SIG-M5 (cell line): ENCODE measurements around the gene RASA4B.
"Not testable (repeated sequence)": the region's sequence is repeated elsewhere in the genome, so short reads cannot be mapped to it uniquely, and the experiment has no call there.

Experiments
- DNase-seq: peaks from one replicate; lab custom pipeline; 2025; lab: John Stamatoyannopoulos, UW

Gene RASA4B

DNA sequence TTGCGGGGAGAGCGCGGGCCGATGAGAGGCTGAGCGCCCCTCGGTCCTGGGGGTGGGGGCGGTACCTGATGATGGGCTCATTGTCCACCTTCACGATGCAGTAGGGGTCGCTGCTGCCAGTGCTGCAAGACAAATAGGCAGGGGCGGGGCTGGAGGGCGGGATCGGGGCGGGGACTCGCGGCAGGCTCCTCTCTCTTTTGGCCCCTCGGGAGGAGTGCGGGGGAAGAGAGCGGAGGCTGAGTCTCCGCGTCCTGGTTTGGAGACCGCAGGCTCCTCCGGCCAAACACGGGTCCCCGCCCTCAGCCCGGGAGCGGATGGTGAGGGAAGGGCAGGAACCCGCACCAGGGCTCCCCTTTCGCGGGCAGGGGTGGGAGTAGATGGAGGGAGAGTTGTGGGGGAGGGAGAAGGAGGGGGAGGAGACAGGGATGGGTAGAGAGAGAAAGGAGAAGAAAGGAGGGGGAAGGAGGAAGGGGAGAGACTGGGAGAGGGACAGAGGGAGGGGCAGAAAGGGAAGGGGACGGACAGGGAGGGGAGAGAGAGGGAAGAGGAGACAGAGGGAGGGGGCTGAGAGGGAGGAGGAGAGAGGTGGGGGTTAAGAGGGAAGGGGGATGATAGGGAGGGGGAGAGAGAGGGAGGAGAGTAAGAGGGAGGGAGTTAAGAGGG is 5.6 kb downstream of the RASA4B start:
- DNase-seq: not testable (repeated sequence)

DNA sequence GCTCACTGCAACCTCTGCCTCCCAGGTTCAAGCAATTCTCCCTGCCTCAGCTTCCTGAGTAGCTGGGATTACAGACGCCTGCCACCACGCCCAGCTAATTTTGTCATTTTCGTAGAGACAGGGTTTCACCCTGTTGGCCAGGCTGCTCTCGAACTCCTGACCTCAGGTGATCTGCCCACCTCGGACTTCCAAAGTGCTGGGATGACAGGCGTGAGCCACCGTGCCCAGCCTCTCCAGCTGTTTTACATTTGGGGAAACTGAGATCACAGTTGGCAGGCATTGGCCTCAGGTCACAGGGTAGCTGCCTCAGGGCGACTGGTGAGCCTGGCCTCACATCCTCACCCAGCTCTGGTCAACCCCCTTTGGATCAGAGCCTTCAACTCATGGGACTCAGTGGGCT is 7.0 kb downstream of the RASA4B start:
- DNase-seq: not testable (repeated sequence)

GRCh38 chr7:102507410-102508088 is 10.0 kb downstream of the RASA4B start:
- not testable (repeated sequence) for DNase-seq

DNA sequence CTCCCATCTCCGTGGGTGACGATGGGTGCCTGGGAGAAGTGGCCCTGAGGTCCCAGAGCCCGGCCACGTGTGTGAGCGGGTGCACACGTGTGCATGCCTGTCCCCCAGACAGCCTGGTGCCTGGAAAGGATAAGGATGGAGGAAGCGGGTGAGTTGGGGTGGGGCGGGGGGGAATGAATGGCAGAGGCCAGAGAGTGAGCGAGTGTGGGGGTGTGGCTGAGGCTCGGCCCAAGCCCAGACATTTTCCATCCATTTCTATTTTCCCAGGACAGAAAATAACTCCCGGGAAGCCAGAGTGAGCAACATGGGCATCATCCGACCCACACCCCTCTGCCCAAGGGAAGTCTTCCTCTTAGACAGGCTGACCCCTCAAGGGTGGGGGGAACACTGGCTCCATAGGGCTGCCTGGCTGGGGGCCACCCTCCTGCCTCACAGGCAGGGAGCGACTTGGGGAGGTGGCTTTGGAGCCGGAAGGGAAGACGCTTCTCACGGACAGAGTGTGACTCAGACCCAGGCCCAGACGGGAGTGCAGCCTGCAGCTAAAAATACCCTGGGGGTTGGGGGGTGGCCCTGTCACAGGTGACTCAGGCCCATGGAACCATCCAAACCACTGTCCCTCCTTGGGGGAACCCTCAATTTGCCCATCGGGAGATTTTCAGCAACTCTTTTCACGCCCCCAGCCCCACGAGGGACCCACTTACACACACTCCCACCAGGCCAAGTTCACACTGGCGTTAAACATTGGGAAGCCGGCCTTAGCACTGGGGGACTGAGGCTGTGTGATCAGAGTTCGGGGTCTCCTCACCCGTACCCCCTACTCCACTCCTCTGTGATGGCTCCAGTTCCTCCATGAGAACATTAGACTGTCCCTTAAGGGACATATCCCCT is 12.0 kb downstream of the RASA4B start:
- not testable (repeated sequence) for DNase-seq

DNA sequence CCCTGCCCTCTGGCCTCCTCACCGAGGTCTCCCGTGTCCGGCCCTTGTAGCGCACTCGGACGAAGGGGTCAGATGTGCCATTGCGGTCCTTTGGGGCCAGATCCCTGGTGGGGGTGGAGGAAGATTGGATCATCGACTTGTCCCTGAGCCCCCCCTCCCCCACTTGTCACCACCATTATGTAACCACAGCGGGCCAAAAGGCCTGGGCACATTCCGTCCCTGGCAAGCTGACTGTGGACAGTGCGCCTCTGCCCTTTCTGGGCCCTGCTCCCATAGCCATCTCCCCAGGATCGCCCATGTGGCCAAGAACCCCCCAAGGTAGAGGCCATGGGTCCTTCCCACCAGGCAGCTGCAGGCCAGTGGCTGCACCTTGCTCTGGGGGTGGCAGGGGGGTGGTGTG is 14.4 kb downstream of the RASA4B start:
- DNase-seq: not testable (repeated sequence)

- not testable (repeated sequence) for DNase-seq
Observed at GRCh38 chr7:102498321-102498720, 19.3 kb downstream of the RASA4B start.

DNA sequence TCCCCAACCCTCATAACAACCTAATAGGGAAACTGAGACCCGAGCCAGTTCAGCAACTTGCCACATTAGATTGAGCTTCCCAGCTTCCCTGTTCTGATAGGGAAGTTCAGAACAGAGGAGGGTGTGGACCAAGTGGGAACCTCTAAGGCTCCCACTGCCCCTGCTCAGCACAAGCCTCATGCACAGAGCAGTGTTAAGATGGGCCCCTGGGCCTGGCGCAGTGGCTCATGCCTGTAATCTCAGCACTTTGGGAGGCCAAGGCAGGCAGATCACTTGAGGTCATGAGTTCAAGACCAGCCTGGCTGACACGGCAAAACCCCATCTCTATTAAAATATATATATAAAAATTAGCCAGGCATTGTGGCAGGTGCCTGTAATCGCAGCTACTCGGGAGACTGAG is 20.3 kb downstream of the RASA4B start:
- DNase-seq: not testable (repeated sequence)

DNA sequence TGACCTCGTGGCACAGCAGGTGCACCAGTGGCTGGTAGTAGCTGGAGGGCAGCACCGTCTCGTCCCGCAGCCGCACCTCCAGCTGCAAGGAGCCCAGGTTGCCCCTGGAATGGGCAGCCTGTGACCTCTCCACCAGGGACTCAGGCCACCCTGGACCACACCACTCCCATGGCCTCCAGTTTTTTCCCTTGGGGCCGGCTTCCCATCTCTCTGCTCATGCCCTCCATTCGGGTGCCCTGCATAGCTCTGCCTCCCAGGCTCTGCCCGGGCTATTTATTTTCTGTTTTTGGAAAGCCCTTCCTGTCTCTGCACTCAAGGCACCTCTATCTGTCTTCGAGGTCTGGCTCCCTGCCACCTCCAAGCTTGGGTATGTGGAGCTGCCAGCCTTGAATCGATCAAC is 20.7 kb downstream of the RASA4B start:
- not testable (repeated sequence) for DNase-seq

DNA sequence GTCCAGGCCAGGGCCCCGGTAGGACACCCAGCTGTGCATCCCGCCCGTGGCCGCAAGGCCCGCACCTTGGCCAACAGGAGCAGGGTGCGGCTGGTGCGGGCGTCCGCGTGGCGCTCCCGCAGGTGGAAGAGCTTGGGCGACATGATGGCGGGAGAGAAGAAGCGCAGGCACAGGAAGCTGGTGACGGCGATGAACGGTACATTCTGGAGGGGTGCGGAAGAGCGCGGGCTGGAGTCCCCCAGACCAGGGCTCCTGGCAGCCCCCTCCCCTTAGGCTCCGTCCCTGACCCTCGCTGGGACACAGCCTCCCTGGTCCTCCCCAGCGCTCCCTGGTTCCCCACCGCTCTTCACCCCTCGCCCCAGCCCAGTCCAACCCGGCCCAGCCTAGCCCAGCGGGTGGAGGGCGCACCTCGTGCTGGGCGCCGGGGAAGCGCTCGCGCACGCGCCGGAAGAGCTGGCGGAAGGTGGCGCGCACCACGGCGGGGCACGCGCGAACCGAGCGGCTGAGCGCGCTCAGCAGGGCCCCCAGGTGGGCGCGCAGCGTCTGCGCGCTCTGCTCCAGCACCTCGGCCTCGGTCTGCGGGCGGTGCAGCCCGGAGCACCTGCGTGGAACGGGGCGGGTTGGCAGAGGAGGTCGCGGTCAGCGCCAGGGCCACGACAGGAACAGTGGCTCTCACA is 23.0 kb downstream of the RASA4B start:
- not testable (repeated sequence) for DNase-seq

DNA sequence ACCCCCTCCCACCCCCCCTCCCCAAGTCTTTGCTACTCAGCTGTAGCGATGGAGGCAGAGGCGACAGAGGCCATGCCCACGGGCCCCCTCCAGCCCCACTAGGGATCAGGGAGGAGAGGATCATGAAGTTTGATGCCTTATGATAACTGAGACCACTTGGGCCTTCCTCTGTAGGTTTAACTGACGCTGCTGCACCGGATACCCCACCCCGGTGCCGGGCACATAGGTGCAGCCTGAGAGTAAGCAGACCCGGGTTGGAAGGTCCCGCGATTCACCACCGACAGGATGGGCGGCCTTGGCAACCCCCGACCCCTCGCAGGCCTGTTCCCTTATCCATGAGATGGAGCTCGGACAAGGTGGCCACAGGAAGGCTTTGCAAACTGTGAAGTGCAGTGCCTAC is 23.6 kb downstream of the RASA4B start:
- DNase-seq: not testable (repeated sequence)

DNA sequence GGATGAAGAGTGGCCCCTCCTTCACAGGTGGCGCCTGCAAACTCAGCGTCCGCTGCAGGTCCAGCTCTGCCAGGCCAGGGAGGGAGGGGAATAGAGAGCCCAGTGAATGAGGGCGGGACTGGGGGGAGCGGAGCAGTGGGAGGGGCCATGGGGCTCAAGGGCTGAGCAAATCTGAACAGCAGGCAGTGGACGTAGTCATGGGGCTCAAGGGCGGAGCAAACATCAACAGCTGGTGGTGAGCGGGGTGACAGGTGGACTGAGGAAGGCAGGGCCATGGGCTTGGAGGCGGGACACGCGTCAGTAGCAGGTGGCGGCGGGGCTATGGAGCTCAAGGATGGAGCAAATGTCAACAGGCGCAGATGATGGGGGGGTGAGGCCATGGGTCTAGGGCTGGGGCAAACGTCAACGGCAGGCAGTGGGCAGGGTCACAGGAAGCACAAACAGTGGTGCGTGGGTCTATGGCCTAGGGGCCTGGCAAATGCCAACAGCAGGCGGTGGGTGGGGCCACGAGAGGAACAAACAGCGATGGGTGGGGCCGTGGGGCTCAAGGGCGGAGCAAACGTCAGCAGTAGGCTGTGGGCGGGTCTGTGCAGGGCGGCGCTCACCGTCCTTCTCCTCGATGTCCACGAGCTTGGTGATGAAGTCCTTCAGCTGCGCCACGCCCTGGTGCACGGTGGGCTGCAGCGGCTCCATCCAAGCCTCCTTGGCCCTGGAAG is 24.2 kb downstream of the RASA4B start:
- not testable (repeated sequence) for DNase-seq

- DNase-seq: not testable (repeated sequence)
Observed at GRCh38 chr7:102490529-102491075, 27.0 kb downstream of the RASA4B start.

DNA sequence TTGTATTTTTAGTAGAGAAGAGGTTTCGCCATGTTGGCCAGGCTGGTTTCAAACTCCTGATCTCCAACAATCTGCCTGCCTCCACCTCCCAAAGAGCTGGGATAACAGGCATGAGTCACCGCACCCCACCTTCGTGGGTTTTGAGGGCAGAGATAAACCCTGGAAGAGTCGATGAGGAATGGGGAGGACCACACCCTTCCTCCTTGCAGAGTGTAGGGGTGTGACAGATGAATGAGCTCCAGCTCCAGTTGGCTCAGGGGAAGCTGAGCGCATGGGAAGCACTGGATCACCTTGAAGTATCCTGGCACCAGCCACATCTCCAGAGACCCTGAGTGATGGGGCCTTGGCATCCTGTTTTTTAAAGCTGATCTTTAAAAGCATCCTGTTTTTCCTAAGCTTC is 33.3 kb downstream of the RASA4B start:
- DNase-seq: not testable (repeated sequence)

DNA sequence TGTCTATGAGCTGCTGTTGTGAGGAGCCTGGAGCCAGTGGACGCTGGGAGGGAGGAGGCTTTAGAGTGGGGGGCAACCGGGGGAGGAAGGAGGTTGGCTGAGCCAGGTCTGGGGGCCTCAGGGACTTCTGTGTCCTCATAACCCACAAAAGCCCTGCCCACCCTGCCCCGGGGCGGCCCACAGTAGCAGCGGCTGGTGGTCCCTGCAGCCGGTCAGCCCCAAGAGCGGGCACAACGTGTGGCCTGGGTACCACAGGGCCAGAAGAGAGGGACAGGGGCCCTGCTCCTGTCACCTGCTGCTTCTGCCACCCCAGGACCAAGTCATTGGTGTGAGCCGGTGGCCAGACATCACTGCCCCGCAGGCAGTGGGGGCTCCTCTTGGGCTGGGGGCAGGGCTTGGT is 35.6 kb downstream of the RASA4B start:
- not testable (repeated sequence) for DNase-seq

- not testable (repeated sequence) for DNase-seq
Observed at GRCh38 chr7:102479982-102480637, 37.5 kb downstream of the RASA4B start.

GRCh38 chr7:102479209-102479584 is 38.4 kb downstream of the RASA4B start:
- not testable (repeated sequence) for DNase-seq

- DNase-seq: not testable (repeated sequence)
Observed at GRCh38 chr7:102478314-102479208, 39.0 kb downstream of the RASA4B start, which contains the start of gene POLR2J. POLR2J (minus strand) TSS chr7:102478922; CDS start chr7:102478860, 62 bp downstream.

DNA sequence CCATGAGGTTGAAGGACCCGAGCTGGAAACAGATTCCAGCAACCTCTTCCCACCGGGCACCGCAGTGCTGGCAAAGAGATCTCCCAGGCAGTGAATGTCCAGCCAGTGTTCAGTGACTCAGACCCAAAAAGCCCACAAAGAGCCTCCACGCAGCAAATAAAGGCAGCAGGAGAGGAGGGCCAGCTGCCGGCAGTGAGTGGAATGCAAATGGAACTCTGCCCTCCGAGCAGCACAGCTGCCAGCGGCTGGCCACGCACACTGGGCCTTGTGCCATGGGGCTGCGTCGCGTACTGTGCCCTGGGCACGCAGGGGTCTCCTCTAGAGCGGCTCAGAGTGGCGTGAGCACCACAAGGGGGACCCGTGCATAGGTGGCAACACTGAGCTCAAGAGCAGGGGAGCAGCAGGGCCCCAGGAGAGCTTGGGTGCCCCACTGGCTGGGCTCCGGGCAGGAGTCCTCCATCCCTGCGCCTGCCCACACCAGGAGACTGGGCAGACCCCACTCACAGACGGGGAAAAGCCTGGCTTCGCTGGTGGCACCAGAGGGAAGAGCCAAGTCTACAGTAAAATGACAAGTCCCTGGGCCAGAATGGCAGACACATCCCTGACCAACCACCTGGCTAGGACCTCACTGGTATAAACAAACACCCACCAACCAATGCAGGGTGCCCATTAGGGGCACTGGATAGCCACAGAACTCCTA is 42.7 kb downstream of the RASA4B start:
- not testable (repeated sequence) for DNase-seq

DNA sequence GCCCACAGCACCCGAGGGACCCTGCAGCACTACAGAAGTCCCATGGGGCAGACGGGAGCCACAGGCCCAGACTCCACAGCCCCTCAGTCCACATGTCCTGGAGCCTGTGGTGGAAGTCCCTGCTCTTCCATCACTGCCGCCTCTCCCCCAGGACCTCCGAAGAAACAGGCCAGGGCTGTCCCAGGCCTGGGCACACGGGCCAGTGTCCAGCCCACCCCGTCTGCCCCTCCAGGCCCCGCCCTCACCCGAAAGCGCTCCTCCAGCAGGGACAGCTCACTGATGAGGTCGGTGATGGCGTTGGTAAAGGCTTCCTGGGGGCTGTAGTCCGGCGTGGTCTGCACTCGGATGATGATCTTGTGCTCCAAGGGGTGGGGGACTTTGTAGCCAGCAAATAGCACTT is 43.5 kb downstream of the RASA4B start:
- not testable (repeated sequence) for DNase-seq
